ENCODE data around the gene SETD9. TPM values are rescaled to one million over a fixed set of nuclear protein-coding genes. Genes with fewer than 3 reads are reported as not detected.

SETD9 gene
- total and polyA plus RNA-seq, 7 donors, result 4.9 to 16.3 (median 11.1) TPM

GRCh38 chr5:56910210-56910965 lies 992 bp downstream of the SETD9 start:
- H3K4me3 ChIP-seq, result peak overlapping the region; percentile 82
- intact Hi-C loops (cut with DNase I), result loop anchor here (5.0 kb wide), 2 partner anchors 37 to 262 kb away; partner anchors contain the start of gene GPBP1 (in 1 of the 2)
- 1% methylated on average over 29 of the region's 29 CpGs for WGBS, 3 donors
- H3K27me3 ChIP-seq (ENCODE audit: insufficient read depth in 3 of 3, low read length in 2 of 3), result no peaks in the 10 kb centered on the region
- no peaks in the 10 kb centered on the region for H3K9me3 ChIP-seq
- DNase-seq, result peak; percentile 51 to 68
- TF ChIP-seq CTCF (IDR thresholded peaks at IDR 0.05), result no peak
- ATAC-seq, result peak; percentile 19 to 46 (median 32)
- H3K27ac ChIP-seq, result peak overlapping the region; percentile 96
- peaks cover 9% of the 10 kb centered on the region for H3K4me1 ChIP-seq
- peaks cover 0 to 7% of the 10 kb centered on the region in 2 donors for H3K36me3 ChIP-seq (ENCODE audit: insufficient read depth in 1 of 2, low read depth in 1 of 2)

GRCh38 chr5:56913766-56914165 lies 4.4 kb downstream of the SETD9 start:
- TF ChIP-seq CTCF (IDR thresholded peaks at IDR 0.05), result no peak
- peaks cover 0 to 7% of the 10 kb centered on the region in 2 donors for H3K36me3 ChIP-seq (ENCODE audit: insufficient read depth in 1 of 2, low read depth in 1 of 2)
- ATAC-seq (no peak), DNase-seq (no peak)
- H3K27ac ChIP-seq, result no peak overlapping the region
- H3K27me3 ChIP-seq (ENCODE audit: insufficient read depth in 3 of 3, low read length in 2 of 3), result no peaks in the 10 kb centered on the region
- intact Hi-C loops (cut with DNase I), result loop anchor here (5.0 kb wide), 2 partner anchors 34 to 259 kb away; partner anchors contain the start of gene GPBP1 (in 1 of the 2)
- no peaks in the 10 kb centered on the region for H3K9me3 ChIP-seq
- peaks cover 19% of the 10 kb centered on the region for H3K4me1 ChIP-seq
- no peak overlapping the region for H3K4me3 ChIP-seq
- 84 to 91% (median 86%) methylated on average over 3 of the region's 3 CpGs for WGBS, 3 donors

GRCh38 chr5:56914678-56915077 lies 5.3 kb downstream of the SETD9 start:
- no peak overlapping the region for H3K4me3 ChIP-seq
- no peak for TF ChIP-seq CTCF (IDR thresholded peaks at IDR 0.05)
- WGBS, 3 donors, result 95 to 98% (median 95%) methylated on average over 2 of the region's 2 CpGs
- ATAC-seq, result no peak
- peaks cover 19% of the 10 kb centered on the region for H3K4me1 ChIP-seq
- intact Hi-C loops (cut with DNase I), result loop anchor here (5.0 kb wide), 2 partner anchors 33 to 258 kb away; partner anchors contain the start of gene GPBP1 (in 1 of the 2)
- H3K27ac ChIP-seq, result no peak overlapping the region
- no peaks in the 10 kb centered on the region for H3K27me3 ChIP-seq (ENCODE audit: insufficient read depth in 3 of 3, low read length in 2 of 3)
- no peaks in the 10 kb centered on the region for H3K9me3 ChIP-seq
- H3K36me3 ChIP-seq (ENCODE audit: insufficient read depth in 1 of 2, low read depth in 1 of 2), result peaks cover 0 to 7% of the 10 kb centered on the region in 2 donors
- no peak for DNase-seq

GRCh38 chr5:56917534-56917933 lies 8.1 kb downstream of the SETD9 start:
- peaks cover 10% of the 10 kb centered on the region for H3K4me1 ChIP-seq
- intact Hi-C loops (cut with DNase I), result no loop called here
- no peak for DNase-seq
- 35 to 41% (median 41%) methylated on average over 2 of the region's 2 CpGs for WGBS, 3 donors
- peak; percentile 69 to 96 (median 76) for ATAC-seq
- no peak overlapping the region for H3K4me3 ChIP-seq
- peaks cover under 1 to 28% of the 10 kb centered on the region in 2 donors for H3K36me3 ChIP-seq (ENCODE audit: insufficient read depth in 1 of 2, low read depth in 1 of 2)
- H3K27me3 ChIP-seq (ENCODE audit: insufficient read depth in 3 of 3, low read length in 2 of 3), result no peaks in the 10 kb centered on the region
- H3K27ac ChIP-seq, result no peak overlapping the region
- H3K9me3 ChIP-seq, result no peaks in the 10 kb centered on the region
- no peak for TF ChIP-seq CTCF (IDR thresholded peaks at IDR 0.05)

All from psoas muscle (tissue), 8 donors.